GM19324 (cell line): ENCODE data around the gene RUFY3.
"Not testable (repeated sequence)": the region's sequence is repeated elsewhere in the genome, so short reads cannot be mapped to it uniquely, and the experiment has no call there.

Experiments
- ATAC-seq: cut with Tn5 transposase; IDR thresholded peaks from one replicate; pipeline ENCODE4 v1.9.1; 2021; ENCODE audit warnings: mild to moderate bottlenecking, moderate library complexity; ENCODE audit not compliant: unreplicated experiment, low FRiP score

Gene RUFY3

DNA sequence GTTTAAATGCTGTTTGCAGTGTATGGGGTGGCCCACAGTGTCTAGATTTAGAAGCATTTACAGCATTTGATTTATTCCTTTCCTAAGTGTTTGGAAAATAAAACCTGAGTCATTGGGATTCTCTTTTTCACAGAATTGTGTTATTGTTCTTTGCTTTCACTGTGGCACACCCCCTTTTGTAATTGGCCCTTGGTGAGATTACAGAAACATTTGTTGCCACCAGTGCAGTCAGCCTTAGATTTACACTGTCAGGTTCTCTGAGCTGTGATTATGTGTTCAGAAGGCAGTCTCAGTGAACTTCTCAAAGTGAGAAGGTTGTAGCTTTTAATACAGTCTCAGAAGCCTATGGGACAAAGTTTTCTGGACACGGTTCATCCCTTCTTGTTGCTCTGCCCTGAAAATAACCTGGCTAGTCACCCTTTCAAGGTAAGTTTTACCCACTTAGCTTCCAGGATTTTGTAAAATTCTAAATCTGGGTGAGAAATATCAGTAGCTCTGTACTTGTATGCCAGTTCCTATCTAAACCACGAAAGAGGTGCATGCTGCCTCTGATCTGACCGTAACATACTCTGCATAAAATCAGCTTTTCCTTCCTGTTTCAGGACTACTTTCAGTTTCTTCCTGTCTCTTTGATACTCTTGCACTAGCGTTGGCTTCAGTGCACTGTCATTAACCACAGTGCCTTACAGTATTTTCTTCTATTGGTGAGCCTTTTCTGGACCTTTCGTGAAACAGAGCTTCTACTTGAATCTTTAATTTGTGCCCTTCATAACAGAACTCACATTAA, 12.6 kb downstream of the RUFY3 start:
- peak; percentile 90 for ATAC-seq

DNA sequence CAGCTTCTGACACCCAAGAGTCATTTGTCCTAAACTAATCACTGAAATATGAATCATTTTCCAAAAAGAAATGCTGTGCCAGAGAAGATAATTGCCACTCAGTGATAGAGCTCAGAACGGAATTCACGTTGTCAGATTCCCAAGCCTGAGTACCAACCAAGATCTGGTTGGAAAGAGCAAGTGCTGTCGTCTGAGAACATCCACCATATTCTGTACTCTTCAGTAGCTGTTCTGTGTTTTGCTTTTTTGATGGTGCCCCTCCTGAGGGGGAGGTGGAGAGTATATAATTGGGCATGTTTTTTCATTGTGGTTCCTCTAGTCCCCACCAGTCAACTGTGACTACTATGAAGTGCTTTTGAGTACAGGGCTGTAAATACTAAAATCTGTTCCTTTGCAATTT, 13.2 kb downstream of the RUFY3 start:
- ATAC-seq, result no peak

DNA sequence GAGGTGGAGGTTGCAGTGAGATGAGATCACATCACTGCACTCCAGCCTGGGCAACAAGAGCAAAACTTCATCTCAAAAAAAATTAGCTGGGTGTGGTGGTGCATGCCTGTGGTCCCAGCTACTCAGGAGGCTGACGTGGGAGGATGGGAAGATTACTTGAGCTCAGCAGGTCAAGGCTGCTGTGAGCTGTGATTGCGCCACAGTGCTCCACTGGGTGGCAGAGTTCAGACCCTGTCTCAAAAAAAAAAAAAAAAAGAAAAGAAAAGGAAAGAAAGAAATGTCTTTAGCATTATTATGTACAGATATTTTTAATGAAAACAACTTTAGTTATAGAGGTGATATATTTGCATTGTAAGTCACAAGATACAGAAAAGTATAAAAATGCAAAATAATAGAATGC, 14.2 kb downstream of the RUFY3 start:
- ATAC-seq, result not testable (repeated sequence)

DNA sequence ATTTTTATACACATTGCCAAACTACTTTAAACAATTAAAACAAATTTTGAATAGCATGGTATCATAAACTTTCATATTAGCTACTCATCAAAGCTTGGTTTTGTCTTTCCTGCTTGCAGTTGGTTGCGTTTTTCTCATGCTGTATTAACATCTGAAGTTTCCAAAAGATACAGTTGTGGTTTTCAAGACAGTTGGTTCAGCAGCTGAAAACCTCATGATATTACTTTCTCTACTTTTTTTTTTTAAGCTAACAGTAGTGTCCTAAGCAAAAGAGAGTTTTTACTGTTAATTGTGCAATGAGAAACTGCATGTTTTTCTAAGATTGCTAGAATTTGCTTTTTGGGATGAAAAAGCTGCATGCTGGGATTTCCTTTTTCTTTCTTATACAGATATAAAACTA, 15.2 kb downstream of the RUFY3 start:
- no peak for ATAC-seq

- ATAC-seq, result no peak
These were observed 15.6 kb downstream of the RUFY3 start for GRCh38 chr4:70737409-70737808.

GRCh38 chr4:70739496-70740337, 18.0 kb downstream of the RUFY3 start:
- no peak for ATAC-seq

GRCh38 chr4:70741867-70742658, 20.3 kb downstream of the RUFY3 start:
- ATAC-seq, result no peak

- no peak for ATAC-seq
These were observed 22.0 kb downstream of the RUFY3 start for GRCh38 chr4:70743731-70744130.

GRCh38 chr4:70746179-70746839, 24.5 kb downstream of the RUFY3 start:
- no peak for ATAC-seq

DNA sequence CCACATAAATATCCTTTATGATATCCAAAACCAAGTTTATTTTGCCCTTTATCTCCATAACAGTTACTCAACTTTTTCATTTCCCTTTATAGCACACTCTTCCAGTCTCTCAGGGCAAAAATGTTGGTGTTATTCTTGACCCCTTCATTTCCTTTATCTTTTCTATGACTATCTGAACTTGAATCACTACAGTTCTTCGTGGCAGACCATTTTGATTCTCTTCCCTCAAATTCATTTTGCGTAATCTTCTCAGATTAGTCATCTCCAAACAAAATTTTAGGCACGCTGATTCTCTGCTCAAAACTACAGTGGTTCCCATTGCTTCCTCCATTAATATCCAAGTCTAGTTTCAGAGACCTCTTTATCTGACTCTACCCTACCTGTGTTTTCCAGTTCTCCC, 26.1 kb downstream of the RUFY3 start:
- ATAC-seq, result no peak

- ATAC-seq, result no peak
These were observed 27.5 kb downstream of the RUFY3 start for GRCh38 chr4:70749313-70749712.

GRCh38 chr4:70752236-70752635, 30.5 kb downstream of the RUFY3 start:
- ATAC-seq, result no peak

GRCh38 chr4:70753630-70754029, 31.9 kb downstream of the RUFY3 start:
- no peak for ATAC-seq

GRCh38 chr4:70754470-70754869, 32.7 kb downstream of the RUFY3 start:
- peak; percentile 43 for ATAC-seq

DNA sequence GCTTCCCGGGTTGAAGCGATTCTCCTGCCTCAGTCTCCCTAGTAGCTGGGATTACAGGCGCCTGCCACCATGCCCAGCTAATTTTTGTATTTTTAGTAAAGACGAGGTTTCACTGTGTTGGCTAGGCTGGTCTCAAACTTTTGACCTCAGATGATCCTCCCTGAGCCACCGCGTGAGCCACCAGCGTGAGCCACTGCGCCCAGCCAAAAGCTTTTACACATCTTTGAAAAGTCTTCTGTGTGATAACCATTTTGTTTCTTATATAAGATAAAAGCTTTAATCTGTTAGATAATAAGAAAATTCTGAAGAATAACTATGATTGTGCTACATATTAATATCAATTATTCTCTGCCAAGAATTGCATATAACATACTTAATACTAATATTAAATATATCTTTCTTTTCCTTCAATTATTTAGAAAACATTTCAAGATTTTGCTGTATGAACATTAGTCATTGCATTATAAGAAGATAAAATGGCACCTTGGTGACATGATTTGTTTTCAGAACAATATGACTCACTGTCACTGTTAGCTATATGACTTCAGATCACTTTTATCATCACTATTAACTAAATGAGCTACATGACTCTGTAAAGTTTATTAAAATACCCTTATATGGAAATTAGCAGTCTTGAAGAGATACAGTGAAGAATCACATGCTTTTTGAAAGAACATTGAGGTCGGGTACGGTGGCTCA, 33.4 kb downstream of the RUFY3 start:
- ATAC-seq, result peak; percentile 14

DNA sequence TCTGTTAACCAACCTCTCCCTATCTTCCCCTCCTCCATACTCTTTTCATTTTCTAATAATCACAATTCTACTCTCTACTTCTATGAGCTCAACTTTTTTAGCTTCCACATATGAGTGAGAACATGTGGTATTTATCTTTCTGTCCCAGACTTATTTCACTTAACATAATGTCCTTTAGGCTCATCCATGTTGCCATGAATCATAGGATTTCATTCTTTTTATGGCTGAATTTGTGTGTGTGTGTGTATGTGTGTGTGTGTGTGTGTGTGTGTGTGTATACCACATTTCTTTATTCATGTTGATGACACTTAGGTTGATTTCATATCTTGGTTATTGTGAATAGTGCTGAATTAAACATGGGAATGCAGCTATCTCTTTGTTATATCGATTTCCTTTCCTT, 37.4 kb downstream of the RUFY3 start:
- ATAC-seq, result no peak

DNA sequence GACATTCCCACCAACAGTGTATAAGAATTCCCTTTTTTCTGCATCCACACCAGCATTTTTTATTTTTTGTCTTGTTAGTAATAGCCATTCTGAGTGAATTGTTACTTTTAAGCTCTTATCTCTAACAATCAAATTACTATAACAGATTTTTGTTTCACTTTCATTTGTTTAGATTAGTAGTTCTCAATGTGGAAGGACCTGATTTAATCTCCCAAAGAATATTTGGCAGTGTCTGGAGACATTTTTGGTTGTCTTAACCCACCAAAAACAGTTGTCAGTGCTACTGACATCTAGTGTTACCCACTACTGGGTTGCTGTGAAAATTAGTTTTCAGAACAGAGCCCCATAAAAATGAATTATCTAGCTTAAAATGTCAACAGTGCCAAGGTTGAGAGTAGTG, 37.9 kb downstream of the RUFY3 start:
- no peak for ATAC-seq

DNA sequence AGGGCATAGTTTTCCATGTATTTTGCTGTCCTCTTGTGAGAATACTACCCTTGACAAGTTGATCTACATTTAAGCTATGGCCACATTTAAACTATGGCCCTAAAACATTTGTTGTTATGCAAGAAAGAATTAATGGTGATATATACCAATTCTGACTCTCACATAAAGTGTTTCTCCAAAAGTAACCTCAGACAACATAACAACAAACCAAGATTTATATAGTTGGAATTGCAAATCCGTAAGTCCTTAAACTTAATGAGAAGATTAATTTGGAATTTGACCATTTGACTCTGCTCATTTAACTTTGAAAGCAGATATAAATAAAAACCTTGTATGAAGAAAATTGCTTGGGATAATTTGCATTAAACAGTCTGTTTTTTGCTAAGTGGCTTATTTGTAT, 38.9 kb downstream of the RUFY3 start:
- no peak for ATAC-seq

DNA sequence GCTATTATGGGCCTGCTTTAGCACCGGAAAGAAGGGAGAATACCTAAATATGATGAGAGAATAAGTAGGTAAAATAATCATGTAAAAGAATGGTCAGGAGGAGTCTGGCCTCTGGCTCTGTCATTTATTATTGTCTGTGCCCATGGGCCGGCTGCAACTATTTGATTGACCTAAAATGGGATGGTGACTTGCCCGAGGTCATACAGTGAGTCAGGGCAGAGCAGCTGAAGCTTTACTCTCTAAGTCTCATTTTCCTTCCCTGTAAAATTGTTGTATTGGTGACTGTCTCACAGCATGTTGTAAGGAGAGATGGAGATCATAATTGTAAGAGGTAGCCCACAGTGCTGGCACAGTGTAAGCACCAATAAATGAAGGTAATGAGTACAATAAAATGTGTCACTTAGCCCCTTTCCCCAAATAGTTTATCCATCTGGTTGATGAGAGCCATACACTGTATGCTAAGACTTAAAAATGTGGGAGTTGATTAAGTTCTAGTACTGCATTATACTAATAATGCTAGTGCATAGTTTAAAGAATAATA, 39.6 kb downstream of the RUFY3 start:
- ATAC-seq, result no peak

DNA sequence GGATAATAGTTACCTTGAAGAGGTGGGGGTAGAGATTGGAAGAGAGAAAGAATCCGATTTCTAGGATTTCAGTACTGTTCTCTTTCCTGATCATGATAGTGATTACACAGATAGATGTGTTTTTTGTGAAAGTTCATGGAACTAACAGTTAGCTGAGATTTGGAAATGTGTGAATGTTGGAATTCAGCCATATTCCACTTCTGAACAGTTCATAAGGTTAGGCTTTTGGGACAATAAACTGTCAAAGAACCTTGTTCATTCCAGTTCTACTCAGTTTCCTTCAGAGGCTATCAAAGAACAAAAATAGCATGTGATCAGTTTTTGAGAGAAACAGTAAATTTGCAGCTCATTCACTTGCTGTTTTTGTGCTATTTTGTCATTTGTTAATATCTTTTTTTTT, 43.6 kb downstream of the RUFY3 start:
- no peak for ATAC-seq
